ENCODE data around the gene LAMA2.

Gene LAMA2

DNA sequence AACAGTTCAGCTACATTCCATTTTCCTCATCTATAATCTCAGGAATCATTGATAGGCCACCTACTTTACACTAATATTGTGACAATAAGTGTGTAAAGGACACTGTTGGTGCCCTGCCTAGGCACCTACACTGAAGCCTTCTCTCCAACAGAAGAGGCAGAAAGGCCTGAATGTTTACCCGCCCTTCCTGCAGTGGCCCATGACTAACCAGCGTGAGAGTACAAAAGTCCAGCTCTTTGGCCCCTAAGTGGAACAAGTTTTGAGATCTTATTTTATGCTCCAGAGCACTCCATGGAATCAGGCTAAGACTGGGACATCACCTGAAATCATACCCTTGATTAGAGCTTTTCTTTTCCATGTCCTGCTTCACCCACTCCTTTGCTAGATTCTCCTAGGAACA is 467.3 kb downstream of the LAMA2 start:
- TF ChIP-seq, protein P1, sequence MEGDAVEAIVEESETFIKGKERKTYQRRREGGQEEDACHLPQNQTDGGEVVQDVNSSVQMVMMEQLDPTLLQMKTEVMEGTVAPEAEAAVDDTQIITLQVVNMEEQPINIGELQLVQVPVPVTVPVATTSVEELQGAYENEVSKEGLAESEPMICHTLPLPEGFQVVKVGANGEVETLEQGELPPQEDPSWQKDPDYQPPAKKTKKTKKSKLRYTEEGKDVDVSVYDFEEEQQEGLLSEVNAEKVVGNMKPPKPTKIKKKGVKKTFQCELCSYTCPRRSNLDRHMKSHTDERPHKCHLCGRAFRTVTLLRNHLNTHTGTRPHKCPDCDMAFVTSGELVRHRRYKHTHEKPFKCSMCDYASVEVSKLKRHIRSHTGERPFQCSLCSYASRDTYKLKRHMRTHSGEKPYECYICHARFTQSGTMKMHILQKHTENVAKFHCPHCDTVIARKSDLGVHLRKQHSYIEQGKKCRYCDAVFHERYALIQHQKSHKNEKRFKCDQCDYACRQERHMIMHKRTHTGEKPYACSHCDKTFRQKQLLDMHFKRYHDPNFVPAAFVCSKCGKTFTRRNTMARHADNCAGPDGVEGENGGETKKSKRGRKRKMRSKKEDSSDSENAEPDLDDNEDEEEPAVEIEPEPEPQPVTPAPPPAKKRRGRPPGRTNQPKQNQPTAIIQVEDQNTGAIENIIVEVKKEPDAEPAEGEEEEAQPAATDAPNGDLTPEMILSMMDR (IDR thresholded peaks at IDR 0.05): no peak
- no peaks in the 10 kb centered on the region for H3K27me3 ChIP-seq
- H3K9me3 ChIP-seq: no peaks in the 10 kb centered on the region
- no peak overlapping the region for H3K27ac ChIP-seq
- H3K4me1 ChIP-seq (ENCODE audit: control insufficient read depth in 1 of 2, insufficient read depth in 1 of 2, low read depth in 1 of 2, low read length in 1 of 2): no peaks in the 10 kb centered on the region
- H3K4me3 ChIP-seq (ENCODE audit: low read depth in 1 of 2, low read length in 1 of 2): no peak overlapping the region
- H3K36me3 ChIP-seq: no peaks in the 10 kb centered on the region

DNA sequence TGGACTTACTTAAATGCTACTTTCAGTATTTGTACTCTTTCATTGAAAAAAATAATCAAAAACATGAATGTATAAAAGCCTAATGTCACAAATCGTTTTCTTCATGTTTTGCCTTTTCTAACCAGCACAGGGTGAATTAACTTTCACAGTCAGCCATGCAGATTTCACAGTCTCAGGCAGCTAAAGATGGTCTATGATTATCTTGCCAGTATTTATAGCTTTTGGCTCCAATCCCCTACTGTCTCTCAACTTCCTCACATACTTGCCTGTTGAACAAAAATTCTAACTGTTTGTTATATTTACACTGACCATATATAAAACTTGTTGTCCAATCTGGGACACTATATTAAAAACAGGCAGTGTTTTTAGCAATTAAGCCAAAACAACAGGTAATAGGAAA is 468.9 kb downstream of the LAMA2 start:
- no peak overlapping the region for H3K27ac ChIP-seq

GRCh38 chr6:129353067-129353466 is 470.1 kb downstream of the LAMA2 start:
- TF ChIP-seq, protein P1 (IDR thresholded peaks at IDR 0.05): no peak
- Histone ChIP-seq H3K27ac (no peak overlapping the region), H3K36me3 (no peaks in the 10 kb centered on the region), H3K4me3 (ENCODE audit: low read depth in 1 of 2, low read length in 1 of 2) (no peak overlapping the region), H3K9me3 (no peaks in the 10 kb centered on the region), H3K4me1 (ENCODE audit: control insufficient read depth in 1 of 2, insufficient read depth in 1 of 2, low read depth in 1 of 2, low read length in 1 of 2) (no peaks in the 10 kb centered on the region), H3K27me3 (no peaks in the 10 kb centered on the region)

More for the DNA sequence above, 468.9 kb downstream of the LAMA2 start:
- Histone ChIP-seq H3K36me3 (no peaks in the 10 kb centered on the region), H3K4me1 (ENCODE audit: control insufficient read depth in 1 of 2, insufficient read depth in 1 of 2, low read depth in 1 of 2, low read length in 1 of 2) (no peaks in the 10 kb centered on the region), H3K9me3 (no peaks in the 10 kb centered on the region), H3K4me3 (ENCODE audit: low read depth in 1 of 2, low read length in 1 of 2) (no peak overlapping the region), H3K27me3 (no peaks in the 10 kb centered on the region)
- TF ChIP-seq, protein P1 (IDR thresholded peaks at IDR 0.05): no peak

GRCh38 chr6:129356129-129356528 is 473.2 kb downstream of the LAMA2 start:
- Histone ChIP-seq H3K9me3 (no peaks in the 10 kb centered on the region), H3K27ac (no peak overlapping the region), H3K27me3 (no peaks in the 10 kb centered on the region), H3K36me3 (no peaks in the 10 kb centered on the region), H3K4me1 (ENCODE audit: control insufficient read depth in 1 of 2, insufficient read depth in 1 of 2, low read depth in 1 of 2, low read length in 1 of 2) (no peaks in the 10 kb centered on the region), H3K4me3 (ENCODE audit: low read depth in 1 of 2, low read length in 1 of 2) (no peak overlapping the region)
- TF ChIP-seq, protein P1 (IDR thresholded peaks at IDR 0.05): no peak

GRCh38 chr6:129359811-129360681 is 477.1 kb downstream of the LAMA2 start:
- Histone ChIP-seq H3K36me3 (no peaks in the 10 kb centered on the region), H3K27me3 (no peaks in the 10 kb centered on the region), H3K4me1 (ENCODE audit: control insufficient read depth in 1 of 2, insufficient read depth in 1 of 2, low read depth in 1 of 2, low read length in 1 of 2) (no peaks in the 10 kb centered on the region), H3K27ac (no peak overlapping the region), H3K9me3 (no peaks in the 10 kb centered on the region), H3K4me3 (ENCODE audit: low read depth in 1 of 2, low read length in 1 of 2) (no peak overlapping the region)
- TF ChIP-seq, protein P1 (IDR thresholded peaks at IDR 0.05): no peak

Data from neutrophil (primary cell).